Measurements from ENCODE around the gene PARVB.

- TF ChIP-seq CTCF (conservative IDR thresholded peaks at IDR 0.05) = no peak
- no peak for TF ChIP-seq EZH2 (IDR thresholded peaks at IDR 0.05; ENCODE audit: low read depth)
Observed at GRCh38 chr22:44184006-44184405, 159.9 kb downstream of the PARVB start.
